IPS-NIHi7 (cell line): ENCODE measurements around the gene SMLR1.

Experiments used
- DNase-seq: peaks from one replicate; pipeline ENCODE4 v3.0.0; 2012; ENCODE audit warnings: mixed read lengths; ENCODE audit errors: extremely low spot score

SMLR1 gene

GRCh38 chr6:130851026-130851425 is 23.8 kb downstream of the SMLR1 start:
- no peak for DNase-seq

GRCh38 chr6:130852844-130853554 is 25.8 kb downstream of the SMLR1 start:
- DNase-seq = no peak

GRCh38 chr6:130853555-130854183 is 26.5 kb downstream of the SMLR1 start:
- DNase-seq = no peak

GRCh38 chr6:130858054-130858453 is 30.8 kb downstream of the SMLR1 start:
- no peak for DNase-seq

GRCh38 chr6:130858498-130859160 is 31.4 kb downstream of the SMLR1 start:
- DNase-seq = no peak

GRCh38 chr6:130859161-130859867 is 32.1 kb downstream of the SMLR1 start:
- DNase-seq = no peak

GRCh38 chr6:130862370-130862769 is 35.2 kb downstream of the SMLR1 start:
- no peak for DNase-seq

- no peak for DNase-seq
Measured at GRCh38 chr6:130863415-130864230, 36.4 kb downstream of the SMLR1 start.

GRCh38 chr6:130864344-130864743 is 37.1 kb downstream of the SMLR1 start:
- no peak for DNase-seq

GRCh38 chr6:130865793-130866192 is 38.6 kb downstream of the SMLR1 start:
- DNase-seq = no peak

- DNase-seq = no peak
Measured at GRCh38 chr6:130869681-130870080, 42.5 kb downstream of the SMLR1 start.

GRCh38 chr6:130870179-130870880 is 43.1 kb downstream of the SMLR1 start:
- no peak for DNase-seq

- DNase-seq = peak; percentile 69
Measured at GRCh38 chr6:130872250-130873095, 45.3 kb downstream of the SMLR1 start.

GRCh38 chr6:130873746-130874145 is 46.5 kb downstream of the SMLR1 start:
- DNase-seq = no peak

GRCh38 chr6:130879826-130880225 is 52.6 kb downstream of the SMLR1 start:
- no peak for DNase-seq

GRCh38 chr6:130882370-130882769 is 55.2 kb downstream of the SMLR1 start:
- no peak for DNase-seq

- DNase-seq = peak; percentile 72
Measured at GRCh38 chr6:130885392-130886192, 58.4 kb downstream of the SMLR1 start.
